Spleen (tissue), 7 donors: ENCODE measurements around the gene CD40.

Experiments
- CTCF ChIP-seq, 11 experiments: fragments of 200-600 bp in 7 of 11; fragments of 450-650 bp in 4 of 11; sonication (generic) in 4 of 11; IDR thresholded peaks in 8 of 11; conservative IDR thresholded peaks in 3 of 11; 1 replicate in 7 of 11; 2 replicates in 4 of 11; pipeline versions ENCODE4 v1.4.0 to v1.8.0; 2016 to 2021; ENCODE audit warnings: antibody characterized with exemption in 11 of 11, inconsistent platforms in 4 of 11, mild to moderate bottlenecking in 1 of 11
- POLR2AphosphoS5 ChIP-seq, 3 donors: sonication (generic); formaldehyde crosslinking; IDR thresholded peaks; one replicate each; pipeline ENCODE4 v1.5.1; 2017; ENCODE audit warnings: antibody characterized with exemption in 3 of 3
- donor health status: DM: no; HTN: no; CAD: no; lungs with moderate emphysema.
- donor health status: DM: no; HTN: no; CAD: no.
- donor health status: DM: no; HTN: no; CAD: no.

- no peak for TF ChIP-seq CTCF (IDR thresholded peaks at IDR 0.05 in 8 of 11, conservative IDR thresholded peaks at IDR 0.05 in 3 of 11)
- no peak for TF ChIP-seq POLR2AphosphoS5 (IDR thresholded peaks at IDR 0.05)
Measured at GRCh38 chr20:46150943-46151342, 32.8 kb downstream of the CD40 start.
